ENCODE measurements around the gene EMC8. TPM values are rescaled to one million over a fixed set of nuclear protein-coding genes. Genes with fewer than 3 reads are reported as not detected.
A peak's percentile ranks its signal among the peaks of the same experiment; 100 is the strongest.

The EMC8 gene
- total and polyA plus RNA-seq, 10 of the 15 experiments (the other 5 are each of a cell fraction or from before 2014, with no cell fraction given), result 7.8 to 62.0 (median 33.5) TPM

DNA sequence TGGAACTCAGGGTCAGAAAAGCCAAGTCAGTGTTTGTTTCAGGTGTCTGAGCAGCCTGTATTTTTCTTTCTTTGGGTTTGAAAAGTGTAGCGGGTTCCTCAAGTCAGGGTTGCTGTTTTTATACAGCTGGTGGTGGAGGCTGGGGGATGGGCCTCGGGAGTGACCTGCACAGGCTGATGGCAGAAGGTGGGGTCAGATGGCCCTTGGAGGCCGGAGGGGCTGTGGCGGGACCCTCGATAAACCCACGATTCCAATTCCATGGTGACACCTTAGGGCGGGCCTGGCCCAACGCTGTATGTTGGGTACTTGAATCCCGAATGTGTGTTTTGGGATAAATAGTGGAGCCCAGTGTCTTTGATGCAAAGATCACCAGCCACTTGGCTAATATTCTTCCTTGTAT is 28.8 kb upstream of the EMC8 start:
- H3K79me2 ChIP-seq (ENCODE audit: control insufficient read depth, insufficient read depth, low read length), result no peaks in the 10 kb centered on the region
- 85% methylated on average over 9 of the region's 9 CpGs for WGBS (ENCODE audit: insufficient coverage, insufficient replicate concordance, low lambda C conversion rate, missing lambda C conversion rate)
- H4K20me1 ChIP-seq (ENCODE audit: control insufficient read depth, insufficient read depth), result no peaks in the 10 kb centered on the region
- ATAC-seq (no peak), DNase-seq (ENCODE audit: low read depth, low spot score) (no peak), FAIRE-seq (no peak)
- H3K9ac ChIP-seq (ENCODE audit: control insufficient read depth, insufficient read depth, low read length), result no peak overlapping the region
- no TSS peak for BruUV-seq (replicated peaks)
- H3K27me3 ChIP-seq (replicated peaks in 1 of 2; ENCODE audit: control insufficient read depth in 2 of 2, insufficient read depth in 2 of 2, low read length in 1 of 2), result no peaks in the 10 kb centered on the region
- no peak overlapping the region for H3K4me2 ChIP-seq (ENCODE audit: control insufficient read depth, insufficient read depth)
- peaks cover 20% of the 10 kb centered on the region for H3K4me1 ChIP-seq (ENCODE audit: control insufficient read depth, insufficient read depth, low read length)
- H3K9me3 ChIP-seq (replicated peaks; ENCODE audit: control insufficient read depth, insufficient read depth, low read length), result no peaks in the 10 kb centered on the region; the same call in 2 of the 3 replicates
- TF ChIP-seq BCL11A (IDR thresholded peaks at IDR 0.05; ENCODE audit: low read depth, low read length), result no peak
- TF ChIP-seq, protein P1, sequence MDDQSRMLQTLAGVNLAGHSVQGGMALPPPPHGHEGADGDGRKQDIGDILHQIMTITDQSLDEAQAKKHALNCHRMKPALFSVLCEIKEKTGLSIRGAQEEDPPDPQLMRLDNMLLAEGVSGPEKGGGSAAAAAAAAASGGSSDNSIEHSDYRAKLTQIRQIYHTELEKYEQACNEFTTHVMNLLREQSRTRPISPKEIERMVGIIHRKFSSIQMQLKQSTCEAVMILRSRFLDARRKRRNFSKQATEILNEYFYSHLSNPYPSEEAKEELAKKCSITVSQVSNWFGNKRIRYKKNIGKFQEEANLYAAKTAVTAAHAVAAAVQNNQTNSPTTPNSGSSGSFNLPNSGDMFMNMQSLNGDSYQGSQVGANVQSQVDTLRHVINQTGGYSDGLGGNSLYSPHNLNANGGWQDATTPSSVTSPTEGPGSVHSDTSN (IDR thresholded peaks at IDR 0.05; ENCODE audit: insufficient replicate concordance, low read depth, low read length), result no peak
- no peak overlapping the region for H3K4me3 ChIP-seq
- ChIA-PET POLR2A (no interaction called here), CTCF (no interaction called here), SMC1A (ENCODE audit: uncharacterized antibody, unreplicated experiment) (no interaction called here), RAD21 (ENCODE audit: unreplicated experiment) (no interaction called here)
- H3K27ac ChIP-seq (ENCODE audit: control insufficient read depth, insufficient read depth), result no peak overlapping the region
- H2AFZ ChIP-seq (ENCODE audit: control insufficient read depth, low read depth, low read length), result no peak overlapping the region
- intact Hi-C loops (cut with micrococcal nuclease; ENCODE audit: unreplicated experiment), result no loop called here
- in situ Hi-C loops (cut with MboI), result no loop called here
- H3K36me3 ChIP-seq (ENCODE audit: control insufficient read depth in 2 of 2, insufficient read depth in 2 of 2, low read length in 1 of 2), result no peaks in the 10 kb centered on the region

DNA sequence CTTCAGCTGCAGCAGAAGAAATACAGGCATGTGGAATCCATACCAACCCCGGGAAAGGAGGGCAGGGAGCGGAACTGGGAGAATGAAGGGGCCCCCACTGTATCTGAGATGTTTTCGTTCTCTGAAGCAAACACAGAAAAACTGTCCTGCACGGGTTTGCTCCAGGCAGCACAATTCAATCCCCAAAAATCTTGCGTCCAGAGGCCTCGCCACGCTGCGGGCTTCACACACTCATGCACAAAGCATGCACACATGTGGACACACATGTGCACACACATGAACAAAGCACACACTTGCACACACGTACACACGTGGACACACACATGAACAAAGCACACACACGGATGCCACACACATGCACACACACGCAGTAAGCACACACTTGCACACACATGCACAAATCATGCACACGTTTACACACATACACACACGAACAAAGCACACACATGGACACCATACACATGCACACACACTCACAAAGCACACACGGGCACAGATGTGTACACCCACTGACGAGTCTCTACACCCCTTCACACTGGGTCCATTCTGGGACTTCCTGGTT is 27.4 kb upstream of the EMC8 start:
- DNase-seq (ENCODE audit: low read depth, low spot score), result no peak
- intact Hi-C loops (cut with micrococcal nuclease; ENCODE audit: unreplicated experiment), result no loop called here
- Histone ChIP-seq H3K9me3 (replicated peaks; ENCODE audit: control insufficient read depth, insufficient read depth, low read length) (no peaks in the 10 kb centered on the region; the same call in 2 of the 3 replicates), H4K20me1 (ENCODE audit: control insufficient read depth, insufficient read depth) (no peaks in the 10 kb centered on the region), H3K4me1 (ENCODE audit: control insufficient read depth, insufficient read depth, low read length) (peaks cover 14% of the 10 kb centered on the region), H3K27ac (ENCODE audit: control insufficient read depth, insufficient read depth) (no peak overlapping the region), H3K4me3 (no peak overlapping the region), H2AFZ (ENCODE audit: control insufficient read depth, low read depth, low read length) (no peak overlapping the region), H3K4me2 (ENCODE audit: control insufficient read depth, insufficient read depth) (no peak overlapping the region), H3K36me3 (ENCODE audit: control insufficient read depth in 2 of 2, insufficient read depth in 2 of 2, low read length in 1 of 2) (no peaks in the 10 kb centered on the region), H3K9ac (ENCODE audit: control insufficient read depth, insufficient read depth, low read length) (no peak overlapping the region), H3K27me3 (replicated peaks in 1 of 2; ENCODE audit: control insufficient read depth in 2 of 2, insufficient read depth in 2 of 2, low read length in 1 of 2) (no peaks in the 10 kb centered on the region), H3K79me2 (ENCODE audit: control insufficient read depth, insufficient read depth, low read length) (no peaks in the 10 kb centered on the region)
- ChIA-PET SMC1A (ENCODE audit: uncharacterized antibody, unreplicated experiment) (interaction anchor here (0.8 to 8.3 kb wide), 2 partner anchors 71 to 160 kb away, joined by 3 to 187 read pairs; partner anchors contain the start of gene IRF8), RAD21 (ENCODE audit: unreplicated experiment) (interaction anchor here (9.6 kb wide), 1 partner anchor 72 kb away, joined by 211 read pairs; the partner anchor contains the start of gene IRF8), POLR2A (no interaction called here), CTCF (interaction anchor here (0.5 to 9.6 kb wide), 3 partner anchors 70 to 187 kb away, joined by 3 to 337 read pairs (median 295); partner anchors contain the start of gene IRF8)
- no TSS peak for BruUV-seq (replicated peaks)
- FAIRE-seq, result no peak
- ATAC-seq, result no peak
- WGBS (ENCODE audit: insufficient coverage, insufficient replicate concordance, low lambda C conversion rate, missing lambda C conversion rate), result 65% methylated on average over 16 of the region's 16 CpGs
- in situ Hi-C loops (cut with MboI), result no loop called here
- TF ChIP-seq JUNB (IDR thresholded peaks at IDR 0.05) (no peak), NR2F1 (conservative IDR thresholded peaks at IDR 0.05) (no peak), FOXK2 (IDR thresholded peaks at IDR 0.05) (no peak), MXI1 (IDR thresholded peaks at IDR 0.05; ENCODE audit: low read depth, low read length) (no peak), HDGF (IDR thresholded peaks at IDR 0.05) (peak; percentile 35; the same call in 1 of the 2 replicates), TCF3 (IDR thresholded peaks at IDR 0.05; ENCODE audit: borderline replicate concordance, insufficient read depth, low read depth, low read length) (0 out of 2 replicates have a peak, but pooled peaks have one; percentile 15), NRF1 (conservative IDR thresholded peaks at IDR 0.05; ENCODE audit: low read depth, low read length) (no peak), SREBF1 (IDR thresholded peaks at IDR 0.05; ENCODE audit: low read length) (no peak), ZNF622 (IDR thresholded peaks at IDR 0.05) (no peak), SREBF2 (IDR thresholded peaks at IDR 0.05; ENCODE audit: low read length) (no peak), RFX5 (IDR thresholded peaks at IDR 0.05; ENCODE audit: low read depth, low read length) (no peak), YBX1 (IDR thresholded peaks at IDR 0.05) (no peak)
- TF ChIP-seq, protein P2, sequence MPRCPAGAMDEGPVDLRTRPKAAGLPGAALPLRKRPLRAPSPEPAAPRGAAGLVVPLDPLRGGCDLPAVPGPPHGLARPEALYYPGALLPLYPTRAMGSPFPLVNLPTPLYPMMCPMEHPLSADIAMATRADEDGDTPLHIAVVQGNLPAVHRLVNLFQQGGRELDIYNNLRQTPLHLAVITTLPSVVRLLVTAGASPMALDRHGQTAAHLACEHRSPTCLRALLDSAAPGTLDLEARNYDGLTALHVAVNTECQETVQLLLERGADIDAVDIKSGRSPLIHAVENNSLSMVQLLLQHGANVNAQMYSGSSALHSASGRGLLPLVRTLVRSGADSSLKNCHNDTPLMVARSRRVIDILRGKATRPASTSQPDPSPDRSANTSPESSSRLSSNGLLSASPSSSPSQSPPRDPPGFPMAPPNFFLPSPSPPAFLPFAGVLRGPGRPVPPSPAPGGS (IDR thresholded peaks at IDR 0.05; ENCODE audit: borderline replicate concordance, insufficient read depth, low read depth, low read length, poor library complexity, severe bottlenecking), result peak; percentile 90
- TF ChIP-seq, protein P1 (IDR thresholded peaks at IDR 0.05; ENCODE audit: insufficient replicate concordance, low read depth, low read length), result peak; percentile 50

Measured in GM12878 (cell line).